HG03460 (cell line): ENCODE data around the gene FREM1.

Experiments used
- ATAC-seq: cut with Tn5 transposase; IDR thresholded peaks from one replicate; pipeline ENCODE4 v1.9.1; 2021; ENCODE audit not compliant: unreplicated experiment

The FREM1 gene

DNA sequence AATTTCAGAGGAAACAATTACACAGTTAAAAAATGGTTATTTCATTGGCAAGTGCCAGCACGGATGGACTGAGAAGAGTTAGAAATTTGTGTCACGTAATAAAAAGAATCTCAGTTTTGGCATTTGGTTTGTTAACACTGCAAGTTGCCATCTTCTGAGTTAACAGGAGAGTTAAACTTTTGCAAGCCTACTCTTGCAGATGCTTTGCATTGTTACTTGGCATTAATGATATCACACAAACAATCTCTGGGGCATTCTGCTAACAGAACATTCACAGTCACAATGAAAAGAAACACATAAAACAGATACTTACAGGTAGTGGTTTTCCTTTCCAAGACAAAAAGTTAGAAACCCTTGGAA lies 647 bp downstream of the FREM1 start:
- no peak for ATAC-seq

DNA sequence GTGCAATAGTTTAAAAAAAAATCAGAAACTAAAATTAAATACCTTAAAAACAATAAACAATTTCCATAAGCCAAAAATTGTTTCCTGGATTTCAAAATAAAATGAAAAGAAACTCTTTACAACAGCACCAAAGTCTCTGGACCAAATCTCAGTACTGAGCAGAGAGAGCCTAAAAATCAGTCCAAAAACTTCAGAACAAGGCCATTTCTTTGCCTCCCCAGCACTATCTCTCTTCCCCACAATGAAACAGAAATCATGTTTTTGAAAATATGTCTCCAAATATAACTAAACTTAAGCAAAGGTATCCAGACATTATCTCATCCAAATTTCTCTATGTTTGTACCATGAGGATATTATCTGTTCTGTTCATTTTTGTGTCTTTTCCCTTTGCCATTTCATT lies 1.0 kb downstream of the FREM1 start:
- ATAC-seq: no peak

DNA sequence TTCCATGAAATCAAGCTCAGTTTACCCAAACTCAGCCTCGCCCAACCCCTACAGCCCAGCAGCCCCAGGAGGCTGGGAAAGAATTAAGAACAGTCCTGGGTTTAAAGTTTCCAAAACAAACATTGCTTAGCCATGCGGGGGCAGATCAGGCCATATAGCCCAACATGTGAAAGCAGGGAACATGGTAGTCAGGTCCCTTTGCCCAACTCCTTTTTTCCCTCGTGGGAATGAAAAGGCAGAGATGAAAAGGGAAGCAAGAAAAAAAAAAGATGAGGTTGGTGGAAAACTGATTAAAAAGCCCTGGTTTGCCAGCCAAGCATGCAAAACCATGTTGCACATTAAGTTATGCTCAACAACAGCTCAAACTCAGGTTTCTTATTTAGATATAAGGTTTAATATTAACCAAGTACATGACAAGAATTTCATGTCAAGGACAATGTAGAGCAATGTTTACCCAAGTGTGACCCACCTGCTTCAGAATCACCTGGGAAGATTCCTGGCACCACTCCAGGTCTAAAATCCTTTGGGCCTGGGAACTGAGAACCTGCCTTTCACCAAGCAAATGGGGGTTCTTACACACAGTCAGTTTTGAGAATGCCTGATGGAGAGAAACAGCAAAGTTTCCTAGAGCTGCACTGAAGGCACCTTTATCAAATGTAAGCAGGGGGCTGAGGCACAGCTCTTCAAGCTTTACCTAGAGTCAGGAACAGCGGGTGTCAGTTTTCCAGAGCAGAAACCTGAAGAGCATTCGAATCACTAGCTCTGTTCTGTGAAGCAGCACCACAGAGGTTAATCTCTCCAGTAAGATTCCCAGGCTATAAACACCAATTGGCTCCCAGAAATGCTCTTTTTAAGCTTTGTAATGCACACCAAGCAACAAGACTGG lies 1.7 kb downstream of the FREM1 start:
- ATAC-seq: no peak

DNA sequence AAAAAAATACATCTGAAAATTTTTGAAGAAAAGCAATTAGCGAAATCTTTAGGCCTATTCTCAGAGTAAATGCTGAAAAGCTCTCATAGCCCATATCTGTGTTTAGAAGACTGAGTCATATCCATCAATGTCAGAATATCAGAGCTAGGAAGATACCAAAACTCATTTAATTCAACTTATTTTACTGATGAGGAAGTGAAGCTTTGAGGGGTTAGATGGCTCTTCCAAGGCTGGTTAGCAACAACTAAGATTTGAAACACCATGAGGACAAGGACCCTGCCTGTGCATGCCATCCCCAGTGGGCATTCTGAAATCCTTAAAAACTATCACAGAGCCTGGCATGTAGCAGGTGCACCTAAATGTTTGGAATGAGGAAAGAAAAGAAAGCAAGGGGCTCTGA lies 2.5 kb downstream of the FREM1 start:
- ATAC-seq: no peak

DNA sequence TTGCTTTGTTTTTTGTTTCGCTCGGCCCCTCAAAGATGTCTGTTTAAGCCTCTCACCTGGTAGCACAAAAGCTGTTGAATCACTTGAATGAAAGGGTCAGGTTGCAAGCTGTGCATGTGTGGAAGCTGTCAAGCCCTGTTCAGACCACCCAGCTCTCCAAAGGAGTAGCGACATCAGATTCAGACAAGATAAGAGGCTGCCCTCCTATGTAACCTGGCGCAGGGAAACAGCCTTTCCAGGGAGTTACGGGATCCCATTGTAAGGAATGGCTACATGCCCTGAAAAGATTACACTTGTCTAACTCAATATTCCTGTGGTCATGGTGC lies 2.9 kb downstream of the FREM1 start:
- ATAC-seq: no peak

DNA sequence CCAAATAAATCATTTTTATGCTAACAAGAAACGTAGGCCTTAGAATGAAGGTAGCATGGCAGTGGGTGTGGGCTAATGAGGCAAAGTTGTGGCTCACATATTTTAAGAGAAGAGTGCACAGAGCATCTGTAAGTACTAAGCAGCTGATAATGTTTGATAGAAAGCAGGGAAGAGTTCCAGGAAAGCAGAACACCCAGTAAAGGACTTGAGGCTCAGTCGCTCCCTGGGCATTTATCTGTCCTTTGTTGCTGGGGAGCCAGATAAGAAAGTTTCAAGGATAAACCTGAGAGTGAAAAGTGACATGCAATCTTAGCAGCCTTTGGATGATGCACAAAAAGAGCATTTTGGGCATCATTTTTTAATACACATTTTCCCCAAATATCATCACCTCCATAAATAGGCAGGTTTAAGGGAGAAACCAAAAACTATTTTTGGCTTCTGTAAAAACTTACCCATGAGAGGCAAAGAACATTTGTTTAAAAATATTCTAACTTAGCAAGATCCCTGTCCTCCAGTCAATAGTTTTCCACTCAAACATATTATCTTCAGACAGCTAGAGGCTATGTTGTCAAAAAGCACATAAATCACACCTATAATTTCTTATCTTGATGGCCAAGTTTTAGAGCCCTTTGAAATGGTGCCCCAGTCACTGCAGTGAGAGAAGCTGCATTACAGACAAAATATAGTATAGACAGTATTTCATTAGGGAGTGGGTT lies 3.4 kb downstream of the FREM1 start:
- ATAC-seq: no peak

DNA sequence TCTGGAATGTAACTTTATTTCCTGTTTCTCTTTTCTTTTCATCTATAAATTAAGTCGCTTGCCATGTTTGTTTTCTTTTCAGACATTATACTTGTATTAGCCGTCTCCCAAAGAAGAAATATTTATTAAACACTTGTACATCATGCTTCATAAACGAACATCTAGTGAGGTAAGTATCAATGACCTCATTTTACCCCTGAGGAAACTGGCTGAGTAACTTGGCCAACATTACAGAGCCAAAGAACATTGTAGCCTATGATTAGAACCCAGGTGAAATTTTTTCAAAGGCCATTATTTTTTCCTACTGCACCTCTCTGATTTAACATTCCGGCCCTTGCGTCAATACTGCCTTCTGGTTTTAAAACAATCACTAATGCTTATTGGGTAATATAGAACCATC lies 4.2 kb downstream of the FREM1 start:
- no peak for ATAC-seq

DNA sequence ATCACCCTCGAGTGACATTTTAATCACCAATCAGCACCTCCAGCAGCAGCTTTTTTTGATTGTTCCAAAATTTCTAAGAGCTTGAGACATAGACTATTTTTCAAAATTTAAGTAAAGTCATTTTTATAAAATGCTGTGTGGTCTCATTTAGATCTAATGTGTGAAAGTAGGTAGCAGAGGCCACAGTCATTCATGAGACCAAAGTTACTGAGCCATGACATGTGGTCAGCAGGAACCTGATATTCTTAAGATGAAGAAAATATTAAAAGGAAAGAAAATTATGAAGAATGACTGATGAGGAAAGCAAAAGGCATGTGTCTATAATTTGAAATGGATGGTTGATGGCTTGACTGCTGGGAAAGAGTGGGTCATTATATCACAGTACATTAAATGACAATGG lies 7.2 kb downstream of the FREM1 start:
- ATAC-seq: no peak

DNA sequence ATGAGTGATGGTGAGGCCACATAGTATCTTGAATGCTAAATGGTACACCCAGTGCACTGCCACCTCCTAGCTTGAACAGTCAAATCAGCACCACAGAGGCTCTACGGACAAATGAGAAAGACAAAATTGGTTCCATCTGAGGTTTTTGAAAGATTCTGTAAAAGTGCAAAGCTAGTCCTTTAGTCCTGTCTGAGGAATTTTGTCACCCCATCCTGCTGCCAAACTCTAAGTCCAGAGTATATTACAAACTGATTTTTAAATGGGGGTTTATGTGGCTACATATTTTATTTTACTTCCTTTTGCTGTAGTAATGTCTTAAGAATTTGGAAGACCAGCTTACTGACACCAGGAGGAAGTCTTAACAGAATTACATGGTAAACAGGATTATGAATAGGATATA lies 7.7 kb downstream of the FREM1 start:
- ATAC-seq: no peak

DNA sequence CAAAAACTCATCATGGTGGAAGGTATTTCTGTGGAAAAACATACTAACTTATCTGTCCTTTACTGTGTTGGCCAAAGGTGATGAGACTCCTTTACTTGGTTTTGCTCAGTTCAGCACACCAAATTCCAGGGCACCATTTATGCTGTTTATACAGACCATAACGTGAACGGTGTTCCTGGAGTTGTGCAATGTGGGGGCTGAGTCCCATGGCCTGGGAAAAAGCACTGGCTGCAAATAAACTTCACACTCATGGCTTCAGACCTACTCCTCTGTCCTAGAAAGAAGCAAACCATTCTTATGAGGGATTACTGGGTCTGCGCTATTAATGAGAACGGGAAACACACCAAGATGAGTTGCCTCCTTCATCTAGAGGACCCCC lies 10.4 kb downstream of the FREM1 start:
- no peak for ATAC-seq

DNA sequence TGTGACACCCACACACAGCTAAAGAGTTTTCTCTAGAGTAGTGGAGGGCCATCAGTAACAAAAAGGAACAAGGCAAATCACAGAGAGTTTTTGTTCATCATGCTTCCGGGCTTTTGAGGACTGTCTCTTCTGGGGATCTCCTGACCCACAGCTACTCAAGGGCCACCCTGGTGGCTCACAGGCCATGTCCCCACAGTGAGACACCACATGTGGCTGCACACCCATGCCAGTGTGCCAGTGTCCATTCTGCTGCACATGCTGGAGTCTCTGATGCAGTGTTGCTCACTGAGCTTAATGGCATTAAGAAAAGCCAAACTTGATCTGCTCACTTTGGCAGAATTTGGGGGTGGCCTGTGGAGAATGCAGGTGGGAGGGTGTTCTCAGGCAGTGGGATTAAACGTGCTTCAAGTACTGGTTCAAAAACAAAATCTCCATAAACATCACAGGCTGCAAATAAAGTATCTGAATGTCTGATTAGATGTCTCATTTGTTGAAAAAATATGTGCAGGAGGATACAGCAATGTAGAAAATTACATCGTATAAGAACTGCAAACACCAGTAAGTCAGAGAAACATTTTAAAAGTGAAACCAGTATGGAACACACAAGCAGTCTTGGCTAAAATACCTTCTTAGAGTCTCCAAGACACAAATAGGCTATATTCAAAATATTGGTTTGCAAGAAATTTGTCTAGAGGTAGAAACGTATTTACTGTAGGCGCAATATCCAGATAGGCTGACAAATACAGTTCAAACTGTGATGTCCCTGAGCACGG lies 11.0 kb downstream of the FREM1 start:
- ATAC-seq: no peak

DNA sequence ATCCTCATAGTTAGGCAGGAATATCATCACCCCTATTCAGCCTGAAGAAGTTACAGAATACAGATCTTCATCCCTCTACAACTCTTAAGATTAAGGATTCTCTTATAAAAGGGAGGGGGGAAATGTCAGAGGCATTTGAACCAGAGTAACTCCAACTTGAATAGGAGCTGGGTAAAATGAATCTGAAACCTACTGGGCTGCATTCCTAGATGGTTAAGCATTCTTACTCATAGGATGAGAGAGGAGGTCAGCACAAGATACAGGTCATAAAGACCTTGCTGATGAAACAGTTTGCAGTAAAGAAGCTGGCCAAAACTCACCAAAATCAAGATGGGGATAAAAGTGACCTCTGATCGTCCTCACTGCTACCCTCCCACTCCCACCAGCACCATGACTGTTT lies 14.4 kb downstream of the FREM1 start:
- ATAC-seq: no peak

DNA sequence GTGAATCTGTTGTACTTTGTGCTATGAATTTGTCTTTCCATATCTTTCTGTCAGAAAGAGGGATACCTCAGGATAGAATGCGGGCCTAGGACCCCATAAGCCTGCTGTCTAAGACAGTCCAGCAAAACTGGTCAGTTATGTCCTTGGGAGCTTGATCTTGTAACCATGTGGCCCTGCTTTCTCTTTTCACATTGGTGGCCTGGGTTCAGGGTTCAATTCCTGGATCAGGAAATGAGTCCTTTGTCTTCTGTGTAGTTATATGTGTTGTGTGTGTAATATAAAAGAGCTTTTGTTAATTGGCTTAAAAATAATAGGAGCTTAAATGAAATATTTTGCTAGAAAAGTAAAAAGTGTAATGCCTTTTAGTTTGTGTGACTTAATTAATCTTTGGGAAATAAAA lies 16.9 kb downstream of the FREM1 start:
- no peak for ATAC-seq

DNA sequence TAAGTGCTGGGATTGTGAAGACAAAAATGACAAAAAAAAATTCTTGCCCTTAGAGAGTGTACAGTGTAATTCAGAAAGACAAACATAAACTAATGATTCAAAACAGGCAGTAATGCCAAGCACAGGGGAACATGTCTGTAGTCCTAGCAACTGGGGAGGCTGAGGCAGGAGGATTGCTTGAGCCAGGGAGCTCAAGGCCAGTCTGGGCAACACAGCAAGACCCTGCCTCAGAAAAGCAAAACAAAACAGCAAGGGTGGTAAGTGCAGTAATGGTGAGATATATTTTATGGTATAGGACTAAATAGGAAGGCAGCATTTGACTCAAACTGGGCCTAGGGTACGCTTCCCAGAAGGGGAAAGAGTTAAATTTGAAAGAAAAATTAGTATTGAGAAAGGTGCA lies 18.9 kb downstream of the FREM1 start:
- ATAC-seq: no peak

DNA sequence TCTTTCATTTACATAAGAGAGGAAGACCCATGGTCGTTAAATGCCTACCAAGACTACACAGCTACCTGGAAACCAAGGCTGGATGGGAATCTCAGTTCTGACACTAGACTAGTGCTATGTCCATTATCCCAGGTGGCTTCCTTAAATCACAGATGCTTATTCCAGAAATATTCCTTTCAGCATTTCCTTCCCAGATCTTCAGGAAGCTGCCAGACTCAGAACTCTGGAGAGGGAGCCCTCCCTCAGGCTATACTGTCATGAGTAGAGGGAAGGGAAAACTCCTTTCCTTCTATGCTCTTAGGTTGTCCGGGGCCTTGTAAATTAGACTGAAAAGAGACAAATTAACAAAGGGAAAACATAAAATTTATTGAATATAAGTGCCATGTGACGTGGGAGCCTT lies 20.8 kb downstream of the FREM1 start:
- no peak for ATAC-seq

DNA sequence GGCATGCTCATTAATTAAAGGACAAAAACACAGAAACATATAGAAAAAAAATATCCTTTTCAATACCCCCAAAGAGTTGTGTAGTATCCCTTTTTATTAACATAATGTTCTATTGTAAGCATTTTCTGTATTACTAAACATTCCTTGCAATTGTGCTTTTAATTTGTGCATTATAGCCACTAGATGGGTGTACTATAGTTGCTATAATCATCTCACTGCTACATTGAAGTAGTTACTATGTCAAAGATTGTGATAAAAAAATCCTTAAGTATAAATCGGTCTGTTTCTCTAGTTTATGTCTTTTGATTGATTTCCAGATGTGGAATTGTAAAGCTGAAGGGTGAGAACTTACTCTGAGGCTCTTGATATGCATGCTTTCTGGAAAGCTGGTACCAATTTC lies 21.4 kb downstream of the FREM1 start:
- ATAC-seq: no peak

DNA sequence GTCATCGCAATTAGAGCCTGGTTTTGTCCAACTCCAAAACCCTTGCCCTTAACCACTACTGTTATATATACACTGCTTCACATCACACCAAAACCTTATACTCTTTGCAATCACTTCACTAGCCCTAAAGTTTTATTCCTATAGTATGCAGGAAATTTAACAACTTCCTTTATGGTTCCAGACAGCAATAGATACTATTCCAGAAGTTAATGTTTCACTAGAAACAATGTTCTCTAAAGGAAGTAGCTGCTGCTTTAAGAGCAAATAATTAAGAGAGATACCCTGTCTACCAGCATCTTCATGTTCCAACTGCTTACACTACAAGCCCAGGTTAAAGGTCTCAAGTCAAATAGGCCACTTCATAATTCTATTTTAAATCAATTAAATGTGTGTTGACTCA lies 22.0 kb downstream of the FREM1 start:
- ATAC-seq: no peak

DNA sequence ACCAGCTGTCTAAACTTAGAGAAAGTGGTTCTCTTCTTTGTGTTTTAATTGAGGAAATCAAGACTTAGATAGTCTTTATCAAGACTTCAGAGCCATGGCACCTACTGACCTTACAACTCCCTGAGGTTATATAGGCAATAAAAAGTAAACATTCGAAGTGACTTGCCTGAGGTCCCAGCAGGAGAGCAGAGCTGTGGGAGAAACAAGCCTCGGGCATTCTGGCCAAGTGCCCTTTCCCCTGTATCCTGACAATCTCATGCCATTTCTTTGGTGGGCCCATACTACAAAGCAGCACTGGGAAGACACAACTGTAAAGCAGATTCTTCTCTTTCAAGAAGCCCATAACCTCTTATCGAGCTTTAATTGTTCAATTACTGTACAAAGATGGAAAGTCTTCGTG lies 23.1 kb downstream of the FREM1 start:
- ATAC-seq: no peak

DNA sequence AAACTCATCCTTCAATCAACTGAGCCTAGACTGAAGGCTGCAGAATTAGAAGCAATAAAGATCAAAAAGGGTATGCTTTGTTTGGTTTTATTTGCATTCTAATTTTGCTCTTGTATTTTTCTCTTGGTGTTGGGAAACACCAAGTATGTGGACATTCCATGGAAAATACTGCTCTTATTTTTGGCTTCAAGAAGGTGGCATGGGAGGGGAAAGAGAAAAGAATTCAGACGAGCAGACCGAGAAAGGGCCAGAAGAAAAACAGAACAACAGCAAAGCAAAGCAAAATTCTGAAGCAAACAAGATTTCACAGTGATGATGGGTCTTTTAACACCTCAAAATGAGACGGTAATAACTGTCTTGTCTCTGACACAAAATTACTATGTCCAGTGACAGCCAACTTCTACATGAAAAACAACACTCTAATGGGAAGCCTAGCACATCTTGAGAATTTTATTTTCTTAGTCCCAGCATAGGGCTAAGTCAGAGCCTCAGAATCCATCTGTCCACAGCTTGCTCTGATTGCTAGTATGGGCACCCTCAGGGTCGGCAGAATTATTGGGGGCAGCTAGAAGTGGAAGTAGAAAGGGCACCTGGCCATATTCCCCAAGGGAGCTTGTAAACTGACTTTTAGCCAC lies 26.8 kb downstream of the FREM1 start:
- ATAC-seq: no peak

DNA sequence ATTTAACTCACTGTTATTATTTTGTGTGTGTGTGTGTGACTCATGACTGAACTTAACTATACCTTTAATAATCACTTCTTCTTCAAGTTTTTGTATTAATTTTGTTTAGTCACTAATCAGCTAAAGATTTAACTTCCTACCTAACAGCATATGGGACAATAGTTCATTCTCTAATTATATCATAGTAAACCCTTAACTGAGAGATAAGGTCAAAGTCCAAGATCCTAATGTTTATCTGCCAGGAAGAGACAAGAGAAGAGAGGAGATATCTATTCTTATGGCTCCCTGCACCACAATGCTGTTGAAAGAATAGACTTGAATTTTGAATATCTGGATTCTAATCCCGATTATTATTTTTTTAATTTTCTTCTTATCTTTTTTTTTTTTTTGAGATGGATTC lies 28.1 kb downstream of the FREM1 start:
- ATAC-seq: no peak

DNA sequence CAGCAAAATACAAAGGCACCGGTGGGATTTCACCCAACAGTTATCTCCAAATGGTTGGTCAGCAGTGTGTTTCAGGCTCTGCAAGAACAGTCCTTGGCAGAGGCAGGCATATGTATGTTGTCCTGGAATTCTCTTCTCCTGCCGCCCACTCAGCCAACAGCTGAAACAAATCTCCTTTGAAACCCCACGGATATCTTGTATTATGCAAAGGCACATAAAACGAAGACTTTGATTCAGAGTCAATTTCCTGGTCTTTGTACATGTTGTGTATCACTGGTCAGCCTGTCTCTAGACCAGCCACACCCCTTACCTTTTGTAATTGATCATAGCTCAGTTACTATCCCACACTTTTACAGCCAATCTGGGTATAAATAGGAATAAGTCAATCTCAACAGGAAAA lies 29.2 kb downstream of the FREM1 start:
- no peak for ATAC-seq

DNA sequence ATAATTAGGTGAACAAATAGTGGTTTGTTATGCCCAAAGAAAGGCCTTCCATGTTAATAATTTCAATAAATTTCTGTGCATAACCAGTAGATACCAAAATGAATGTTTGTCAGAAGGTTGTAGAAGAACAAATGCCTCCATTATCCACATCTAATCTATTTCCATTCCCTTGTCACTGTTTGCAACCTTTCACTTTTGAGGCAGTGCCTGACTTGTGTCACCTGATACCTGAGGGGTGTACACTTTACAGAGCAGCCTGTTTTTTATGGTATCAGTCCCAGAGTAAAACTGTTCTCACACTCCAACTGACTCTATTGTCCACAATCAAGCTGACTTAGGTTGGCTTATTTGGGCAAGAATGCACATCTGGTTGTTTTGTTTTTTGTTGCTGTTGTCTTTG lies 40.1 kb downstream of the FREM1 start:
- no peak for ATAC-seq
